SK-N-SH treated with all-trans-retinoic acid at 6 μM for 48 hours (cell line): ENCODE data around the gene GID4.

Experiments used
- ATAC-seq: fragments of 200-7000 bp; cut with Tn5 transposase; 3 replicates; pipeline ENCODE4 v1.9.1; 2020; ENCODE audit warnings: mild to moderate bottlenecking, moderate library complexity
- ARNTL ChIP-seq: fragments of 450-650 bp; formaldehyde crosslinking; IDR thresholded peaks from 2 replicates; pipeline ENCODE4 v1.5.0; 2020; ENCODE audit warnings: low read depth, mild to moderate bottlenecking, moderate library complexity, borderline replicate concordance
- BACH2 ChIP-seq: fragments of 250-450 bp; sonication (Bioruptor Pico); IDR thresholded peaks from 2 replicates; pipeline ENCODE4 v1.9.0; 2021; ENCODE audit warnings: mild to moderate bottlenecking, borderline replicate concordance
- ESRRG ChIP-seq: fragments of 250-450 bp; sonication (Bioruptor Pico); IDR thresholded peaks from 2 replicates; pipeline ENCODE4 v1.6.1; 2021; ENCODE audit warnings: mild to moderate bottlenecking
- GLIS3 ChIP-seq: fragments of 250-450 bp; sonication (Bioruptor Pico); IDR thresholded peaks from 2 replicates; pipeline ENCODE4 v1.5.0; 2020; ENCODE audit warnings: mild to moderate bottlenecking, moderate library complexity
- ISL1 ChIP-seq: fragments of 250-450 bp; sonication (Bioruptor Pico); IDR thresholded peaks from 2 replicates; pipeline ENCODE4 v2.1.2; 2022; ENCODE audit warnings: mild to moderate bottlenecking, moderate library complexity
- OSR1 ChIP-seq: fragments of 250-450 bp; sonication (Bioruptor Pico); IDR thresholded peaks from 2 replicates; pipeline ENCODE4 v1.8.0; 2022; ENCODE audit warnings: moderate library complexity, mild to moderate bottlenecking, inconsistent platforms
- PPARA ChIP-seq: fragments of 250-450 bp; sonication (Bioruptor Pico); IDR thresholded peaks from 2 replicates; pipeline ENCODE4 v1.5.0; 2020; ENCODE audit warnings: mild to moderate bottlenecking, borderline replicate concordance
- RARB ChIP-seq: fragments of 250-450 bp; sonication (Bioruptor Pico); IDR thresholded peaks from 2 replicates; pipeline ENCODE4 v1.8.0; 2021; ENCODE audit warnings: mild to moderate bottlenecking, moderate library complexity
- SNAI2 ChIP-seq: fragments of 250-450 bp; sonication (Bioruptor Pico); IDR thresholded peaks from 2 replicates; pipeline ENCODE4 v1.5.0; 2020; ENCODE audit warnings: mild to moderate bottlenecking, moderate library complexity
- TCF4 ChIP-seq: fragments of 250-450 bp; sonication (Bioruptor Pico); IDR thresholded peaks from 2 replicates; pipeline ENCODE4 v1.8.0; 2021; ENCODE audit warnings: mild to moderate bottlenecking, moderate library complexity, borderline replicate concordance
- TOX ChIP-seq: fragments of 250-450 bp; sonication (Bioruptor Pico); IDR thresholded peaks from 2 replicates; pipeline ENCODE4 v1.8.0; 2021; ENCODE audit warnings: mild to moderate bottlenecking, moderate library complexity, borderline replicate concordance
- ZC3H10 ChIP-seq: fragments of 250-450 bp; sonication (Bioruptor Pico); IDR thresholded peaks from 2 replicates; pipeline ENCODE4 v1.5.1; 2021; ENCODE audit warnings: mild to moderate bottlenecking, moderate library complexity
- ZFP3 ChIP-seq: fragments of 250-450 bp; sonication (Bioruptor Pico); IDR thresholded peaks from 2 replicates; pipeline ENCODE4 v1.5.0; 2020; ENCODE audit warnings: mild to moderate bottlenecking, moderate library complexity
- ZFP30 ChIP-seq: fragments of 450-650 bp; formaldehyde crosslinking; IDR thresholded peaks from 2 replicates; pipeline ENCODE4 v1.5.0; 2022; ENCODE audit warnings: mild to moderate bottlenecking, moderate library complexity
- ZNF565 ChIP-seq: fragments of 450-650 bp; formaldehyde crosslinking; conservative IDR thresholded peaks from 2 replicates; pipeline ENCODE4 v1.5.0; 2020; ENCODE audit warnings: low read depth, mild to moderate bottlenecking, moderate library complexity
- ZNF70 ChIP-seq: fragments of 450-650 bp; formaldehyde crosslinking; IDR thresholded peaks from 2 replicates; pipeline ENCODE4 v1.5.0; 2020; ENCODE audit warnings: mild to moderate bottlenecking, moderate library complexity
- ZNF8 ChIP-seq: fragments of 450-650 bp; formaldehyde crosslinking; IDR thresholded peaks from 2 replicates; pipeline ENCODE4 v1.5.0; 2020; ENCODE audit warnings: mild to moderate bottlenecking, moderate library complexity
- TF ChIP-seq, protein P1 (sequence below): fragments of 250-450 bp; sonication (Bioruptor Pico); IDR thresholded peaks from 2 replicates; pipeline ENCODE4 v1.5.1; 2021; ENCODE audit warnings: mild to moderate bottlenecking, moderate library complexity
- TF ChIP-seq, protein P2 (sequence below): fragments of 250-450 bp; sonication (Bioruptor Pico); IDR thresholded peaks from 2 replicates; pipeline ENCODE4 v1.8.0; 2020; ENCODE audit warnings: mild to moderate bottlenecking, moderate library complexity, borderline replicate concordance
- TF ChIP-seq, protein P3 (sequence below): fragments of 250-450 bp; sonication (Bioruptor Pico); IDR thresholded peaks from 2 replicates; pipeline ENCODE4 v1.8.0; 2021; ENCODE audit warnings: low read depth, mild to moderate bottlenecking, moderate library complexity, borderline replicate concordance
- TF ChIP-seq, protein P4 (sequence below): fragments of 250-450 bp; sonication (Bioruptor Pico); IDR thresholded peaks from 2 replicates; pipeline ENCODE4 v1.5.0; 2020; ENCODE audit warnings: mild to moderate bottlenecking, moderate library complexity
- TF ChIP-seq, protein P5 (sequence below): fragments of 250-450 bp; sonication (Bioruptor Pico); IDR thresholded peaks from 2 replicates; pipeline ENCODE4 v1.5.1; 2020; ENCODE audit warnings: low read depth, mild to moderate bottlenecking, moderate library complexity

The GID4 gene

DNA sequence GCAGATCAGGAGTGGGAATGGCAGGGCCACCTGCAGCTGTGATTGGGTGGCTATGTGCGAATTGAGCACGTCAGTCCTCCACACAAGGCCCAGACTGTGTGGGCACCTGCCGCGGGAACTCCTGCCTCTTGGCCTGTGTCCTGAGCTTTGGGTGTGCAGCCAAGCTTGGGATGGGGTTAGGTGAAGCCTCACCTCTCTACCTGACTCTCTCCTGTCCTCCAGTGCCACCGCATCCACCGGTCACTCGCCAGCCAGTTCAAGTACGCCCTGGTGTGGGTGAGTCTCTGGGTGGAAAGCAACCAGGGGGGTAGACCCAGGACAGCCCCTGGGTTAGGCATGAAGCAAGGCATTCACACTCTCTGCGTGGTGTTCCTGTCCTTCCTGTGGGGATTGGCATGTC lies 67.0 kb downstream of the GID4 start (continued):
- TF ChIP-seq, protein P1, sequence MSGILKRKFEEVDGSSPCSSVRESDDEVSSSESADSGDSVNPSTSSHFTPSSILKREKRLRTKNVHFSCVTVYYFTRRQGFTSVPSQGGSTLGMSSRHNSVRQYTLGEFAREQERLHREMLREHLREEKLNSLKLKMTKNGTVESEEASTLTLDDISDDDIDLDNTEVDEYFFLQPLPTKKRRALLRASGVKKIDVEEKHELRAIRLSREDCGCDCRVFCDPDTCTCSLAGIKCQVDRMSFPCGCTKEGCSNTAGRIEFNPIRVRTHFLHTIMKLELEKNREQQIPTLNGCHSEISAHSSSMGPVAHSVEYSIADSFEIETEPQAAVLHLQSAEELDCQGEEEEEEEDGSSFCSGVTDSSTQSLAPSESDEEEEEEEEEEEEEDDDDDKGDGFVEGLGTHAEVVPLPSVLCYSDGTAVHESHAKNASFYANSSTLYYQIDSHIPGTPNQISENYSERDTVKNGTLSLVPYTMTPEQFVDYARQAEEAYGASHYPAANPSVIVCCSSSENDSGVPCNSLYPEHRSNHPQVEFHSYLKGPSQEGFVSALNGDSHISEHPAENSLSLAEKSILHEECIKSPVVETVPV (CRISPR knock-in tag), result no peak
- no peak for TF ChIP-seq TCF4
- TF ChIP-seq, protein P2, sequence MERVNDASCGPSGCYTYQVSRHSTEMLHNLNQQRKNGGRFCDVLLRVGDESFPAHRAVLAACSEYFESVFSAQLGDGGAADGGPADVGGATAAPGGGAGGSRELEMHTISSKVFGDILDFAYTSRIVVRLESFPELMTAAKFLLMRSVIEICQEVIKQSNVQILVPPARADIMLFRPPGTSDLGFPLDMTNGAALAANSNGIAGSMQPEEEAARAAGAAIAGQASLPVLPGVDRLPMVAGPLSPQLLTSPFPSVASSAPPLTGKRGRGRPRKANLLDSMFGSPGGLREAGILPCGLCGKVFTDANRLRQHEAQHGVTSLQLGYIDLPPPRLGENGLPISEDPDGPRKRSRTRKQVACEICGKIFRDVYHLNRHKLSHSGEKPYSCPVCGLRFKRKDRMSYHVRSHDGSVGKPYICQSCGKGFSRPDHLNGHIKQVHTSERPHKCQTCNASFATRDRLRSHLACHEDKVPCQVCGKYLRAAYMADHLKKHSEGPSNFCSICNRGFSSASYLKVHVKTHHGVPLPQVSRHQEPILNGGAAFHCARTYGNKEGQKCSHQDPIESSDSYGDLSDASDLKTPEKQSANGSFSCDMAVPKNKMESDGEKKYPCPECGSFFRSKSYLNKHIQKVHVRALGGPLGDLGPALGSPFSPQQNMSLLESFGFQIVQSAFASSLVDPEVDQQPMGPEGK (CRISPR knock-in tag), result no peak
- TF ChIP-seq ESRRG (CRISPR knock-in tag), result no peak

DNA sequence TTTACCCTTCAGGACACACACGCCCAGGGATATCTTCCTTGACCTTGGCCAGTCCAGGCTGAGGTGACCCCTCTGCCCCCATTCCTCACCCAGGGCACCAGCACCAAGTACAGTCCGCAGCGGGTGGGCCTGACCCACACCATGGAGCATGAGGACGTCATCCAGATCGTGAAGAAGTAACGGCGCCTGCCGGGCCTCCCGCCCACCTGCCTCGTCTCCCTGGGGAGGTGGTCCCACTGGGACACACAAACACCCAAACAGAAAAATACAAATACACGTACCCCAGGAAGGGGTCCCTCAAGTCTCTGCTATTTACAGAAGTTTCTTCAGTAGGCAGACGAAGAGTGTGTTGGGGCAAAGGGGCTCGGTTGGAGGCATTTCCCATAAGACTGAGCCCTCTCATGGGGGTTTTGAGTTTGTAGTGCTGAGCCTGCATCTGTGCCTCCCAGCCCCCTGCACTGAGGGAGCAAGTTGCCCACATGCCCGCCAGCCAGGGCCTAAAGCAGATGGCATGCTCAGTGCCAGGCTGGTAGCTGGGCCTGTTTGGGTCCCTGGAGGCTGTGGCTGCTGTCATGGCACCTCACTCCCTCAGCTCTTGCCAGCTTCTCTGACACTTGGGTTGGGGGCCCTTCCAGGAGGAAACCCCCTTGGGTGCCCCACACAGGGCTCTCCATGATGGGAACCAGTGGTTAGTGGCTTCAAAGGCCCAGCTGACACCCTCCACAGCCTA lies 68.0 kb downstream of the GID4 start:
- ATAC-seq, result no peak
- TF ChIP-seq OSR1 (CRISPR knock-in tag) (no peak), ZNF565 (CRISPR knock-in tag) (no peak), GLIS3 (CRISPR knock-in tag) (no peak), ISL1 (CRISPR knock-in tag) (no peak), RARB (CRISPR knock-in tag) (no peak), ARNTL (CRISPR knock-in tag) (no peak), ZFP3 (no peak), ESRRG (CRISPR knock-in tag) (no peak), BACH2 (CRISPR knock-in tag) (no peak), TOX (no peak), ZFP30 (CRISPR knock-in tag) (no peak), ZC3H10 (CRISPR knock-in tag) (no peak), ZNF70 (CRISPR knock-in tag) (no peak), PPARA (CRISPR knock-in tag) (no peak)
- TF ChIP-seq, protein P3, sequence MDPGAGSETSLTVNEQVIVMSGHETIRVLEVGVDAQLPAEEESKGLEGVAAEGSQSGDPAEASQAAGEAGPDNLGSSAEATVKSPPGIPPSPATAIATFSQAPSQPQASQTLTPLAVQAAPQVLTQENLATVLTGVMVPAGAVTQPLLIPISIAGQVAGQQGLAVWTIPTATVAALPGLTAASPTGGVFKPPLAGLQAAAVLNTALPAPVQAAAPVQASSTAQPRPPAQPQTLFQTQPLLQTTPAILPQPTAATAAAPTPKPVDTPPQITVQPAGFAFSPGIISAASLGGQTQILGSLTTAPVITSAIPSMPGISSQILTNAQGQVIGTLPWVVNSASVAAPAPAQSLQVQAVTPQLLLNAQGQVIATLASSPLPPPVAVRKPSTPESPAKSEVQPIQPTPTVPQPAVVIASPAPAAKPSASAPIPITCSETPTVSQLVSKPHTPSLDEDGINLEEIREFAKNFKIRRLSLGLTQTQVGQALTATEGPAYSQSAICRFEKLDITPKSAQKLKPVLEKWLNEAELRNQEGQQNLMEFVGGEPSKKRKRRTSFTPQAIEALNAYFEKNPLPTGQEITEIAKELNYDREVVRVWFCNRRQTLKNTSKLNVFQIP (CRISPR knock-in tag), result no peak
- TF ChIP-seq, protein P4, sequence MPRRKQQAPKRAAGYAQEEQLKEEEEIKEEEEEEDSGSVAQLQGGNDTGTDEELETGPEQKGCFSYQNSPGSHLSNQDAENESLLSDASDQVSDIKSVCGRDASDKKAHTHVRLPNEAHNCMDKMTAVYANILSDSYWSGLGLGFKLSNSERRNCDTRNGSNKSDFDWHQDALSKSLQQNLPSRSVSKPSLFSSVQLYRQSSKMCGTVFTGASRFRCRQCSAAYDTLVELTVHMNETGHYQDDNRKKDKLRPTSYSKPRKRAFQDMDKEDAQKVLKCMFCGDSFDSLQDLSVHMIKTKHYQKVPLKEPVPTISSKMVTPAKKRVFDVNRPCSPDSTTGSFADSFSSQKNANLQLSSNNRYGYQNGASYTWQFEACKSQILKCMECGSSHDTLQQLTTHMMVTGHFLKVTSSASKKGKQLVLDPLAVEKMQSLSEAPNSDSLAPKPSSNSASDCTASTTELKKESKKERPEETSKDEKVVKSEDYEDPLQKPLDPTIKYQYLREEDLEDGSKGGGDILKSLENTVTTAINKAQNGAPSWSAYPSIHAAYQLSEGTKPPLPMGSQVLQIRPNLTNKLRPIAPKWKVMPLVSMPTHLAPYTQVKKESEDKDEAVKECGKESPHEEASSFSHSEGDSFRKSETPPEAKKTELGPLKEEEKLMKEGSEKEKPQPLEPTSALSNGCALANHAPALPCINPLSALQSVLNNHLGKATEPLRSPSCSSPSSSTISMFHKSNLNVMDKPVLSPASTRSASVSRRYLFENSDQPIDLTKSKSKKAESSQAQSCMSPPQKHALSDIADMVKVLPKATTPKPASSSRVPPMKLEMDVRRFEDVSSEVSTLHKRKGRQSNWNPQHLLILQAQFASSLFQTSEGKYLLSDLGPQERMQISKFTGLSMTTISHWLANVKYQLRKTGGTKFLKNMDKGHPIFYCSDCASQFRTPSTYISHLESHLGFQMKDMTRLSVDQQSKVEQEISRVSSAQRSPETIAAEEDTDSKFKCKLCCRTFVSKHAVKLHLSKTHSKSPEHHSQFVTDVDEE (CRISPR knock-in tag), result no peak
- TF ChIP-seq, protein P5, sequence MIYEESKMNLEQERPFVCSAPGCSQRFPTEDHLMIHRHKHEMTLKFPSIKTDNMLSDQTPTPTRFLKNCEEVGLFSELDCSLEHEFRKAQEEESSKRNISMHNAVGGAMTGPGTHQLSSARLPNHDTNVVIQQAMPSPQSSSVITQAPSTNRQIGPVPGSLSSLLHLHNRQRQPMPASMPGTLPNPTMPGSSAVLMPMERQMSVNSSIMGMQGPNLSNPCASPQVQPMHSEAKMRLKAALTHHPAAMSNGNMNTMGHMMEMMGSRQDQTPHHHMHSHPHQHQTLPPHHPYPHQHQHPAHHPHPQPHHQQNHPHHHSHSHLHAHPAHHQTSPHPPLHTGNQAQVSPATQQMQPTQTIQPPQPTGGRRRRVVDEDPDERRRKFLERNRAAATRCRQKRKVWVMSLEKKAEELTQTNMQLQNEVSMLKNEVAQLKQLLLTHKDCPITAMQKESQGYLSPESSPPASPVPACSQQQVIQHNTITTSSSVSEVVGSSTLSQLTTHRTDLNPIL (CRISPR knock-in tag), result no peak

DNA sequence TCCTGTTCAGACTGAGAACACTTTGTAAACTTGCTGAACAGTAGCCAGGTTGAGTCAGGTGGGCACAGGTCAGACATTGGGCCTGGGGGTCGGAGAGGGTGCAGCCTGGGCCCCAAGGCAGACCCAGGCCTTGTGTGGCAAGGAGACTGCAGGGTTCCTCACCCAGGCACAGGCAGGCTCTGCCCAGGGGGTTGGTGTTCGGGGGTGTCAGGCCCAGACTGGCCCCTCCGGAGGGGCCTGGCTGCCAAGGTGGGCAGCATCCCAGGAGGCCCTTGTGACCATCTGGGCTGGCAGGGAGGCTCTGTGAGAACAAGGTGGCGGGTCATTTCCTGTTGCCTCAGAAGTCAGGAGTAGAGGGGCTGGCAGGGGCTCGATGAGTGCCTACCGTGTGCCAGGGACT lies 68.8 kb downstream of the GID4 start:
- no peak for ATAC-seq
- TF ChIP-seq ZNF70 (CRISPR knock-in tag) (no peak), PPARA (CRISPR knock-in tag) (no peak), SNAI2 (CRISPR knock-in tag) (no peak), OSR1 (CRISPR knock-in tag) (no peak), TOX (no peak), ZNF8 (no peak), ISL1 (CRISPR knock-in tag) (no peak), ZFP3 (no peak)
- TF ChIP-seq, protein P3 (CRISPR knock-in tag), result no peak
- TF ChIP-seq, protein P4 (CRISPR knock-in tag), result no peak
- TF ChIP-seq, protein P5 (CRISPR knock-in tag), result no peak
